ENCODE results near the gene SETBP1.

SETBP1 gene

GRCh38 chr18:45037618-45038017, 356.9 kb downstream of the SETBP1 start:
- DNase-seq (ENCODE audit: low spot score): no peak

DNA sequence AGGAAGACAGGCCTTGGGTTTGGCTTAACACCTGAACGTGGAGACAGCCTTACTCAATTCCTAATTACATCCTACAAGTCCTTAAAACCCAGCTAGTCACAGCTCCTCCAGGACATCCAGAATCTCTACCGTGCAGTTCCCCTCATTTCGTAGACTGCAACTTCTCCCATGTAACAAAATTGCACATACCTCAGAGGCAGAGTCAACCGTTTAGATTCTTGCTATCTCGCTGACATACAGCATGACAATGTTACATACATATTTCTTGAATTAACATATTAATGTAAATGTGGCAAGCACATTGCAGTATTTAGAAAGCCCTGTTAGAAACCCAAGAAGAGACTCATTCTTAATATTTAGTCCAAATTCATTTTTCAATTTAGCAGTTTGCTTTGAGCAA, 358.7 kb downstream of the SETBP1 start:
- DNase-seq (ENCODE audit: low spot score): no peak

- DNase-seq (ENCODE audit: low spot score): no peak
These were observed 360.2 kb downstream of the SETBP1 start for GRCh38 chr18:45040879-45041278.

GRCh38 chr18:45044787-45045186, 364.1 kb downstream of the SETBP1 start:
- no peak for DNase-seq (ENCODE audit: low spot score)

DNA sequence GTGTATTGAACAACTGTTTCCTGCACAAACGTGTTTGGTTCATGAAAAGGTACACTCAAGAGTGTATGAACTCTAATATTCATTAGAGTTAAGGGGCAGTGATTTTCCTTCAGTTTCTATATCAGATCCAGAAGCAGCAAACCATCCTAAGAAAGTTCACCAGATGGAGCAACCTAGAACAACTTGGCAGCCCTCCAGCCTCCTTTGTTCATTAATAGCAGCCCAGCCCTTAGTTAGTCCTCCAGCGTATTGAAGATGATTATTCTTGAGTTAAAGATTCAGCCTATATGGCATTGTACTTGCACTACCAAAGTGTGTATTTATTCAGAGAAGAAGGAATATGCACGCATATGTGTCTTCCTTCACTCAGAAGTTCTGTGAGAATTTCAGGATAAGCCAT, 365.5 kb downstream of the SETBP1 start:
- no peak for DNase-seq (ENCODE audit: low spot score)

DNA sequence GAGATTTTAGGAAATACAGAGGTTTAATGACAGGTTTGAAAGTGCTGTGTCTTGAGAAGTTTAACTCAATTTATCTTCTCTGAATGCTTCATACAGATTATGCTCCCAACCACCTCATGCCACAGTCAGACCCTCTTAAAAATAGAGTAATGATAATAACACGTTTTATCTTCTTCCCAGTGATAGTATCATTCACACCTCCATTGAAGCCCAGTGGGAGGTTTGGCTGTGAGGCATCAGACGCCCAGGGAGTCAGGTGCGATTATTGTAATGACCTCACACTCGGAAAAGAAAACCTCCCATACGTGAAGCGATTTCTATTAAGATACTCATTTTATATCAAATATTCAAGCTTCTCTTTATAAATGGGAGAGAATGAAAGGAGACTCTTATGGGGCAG, 366.3 kb downstream of the SETBP1 start:
- no peak for DNase-seq (ENCODE audit: low spot score)

DNA sequence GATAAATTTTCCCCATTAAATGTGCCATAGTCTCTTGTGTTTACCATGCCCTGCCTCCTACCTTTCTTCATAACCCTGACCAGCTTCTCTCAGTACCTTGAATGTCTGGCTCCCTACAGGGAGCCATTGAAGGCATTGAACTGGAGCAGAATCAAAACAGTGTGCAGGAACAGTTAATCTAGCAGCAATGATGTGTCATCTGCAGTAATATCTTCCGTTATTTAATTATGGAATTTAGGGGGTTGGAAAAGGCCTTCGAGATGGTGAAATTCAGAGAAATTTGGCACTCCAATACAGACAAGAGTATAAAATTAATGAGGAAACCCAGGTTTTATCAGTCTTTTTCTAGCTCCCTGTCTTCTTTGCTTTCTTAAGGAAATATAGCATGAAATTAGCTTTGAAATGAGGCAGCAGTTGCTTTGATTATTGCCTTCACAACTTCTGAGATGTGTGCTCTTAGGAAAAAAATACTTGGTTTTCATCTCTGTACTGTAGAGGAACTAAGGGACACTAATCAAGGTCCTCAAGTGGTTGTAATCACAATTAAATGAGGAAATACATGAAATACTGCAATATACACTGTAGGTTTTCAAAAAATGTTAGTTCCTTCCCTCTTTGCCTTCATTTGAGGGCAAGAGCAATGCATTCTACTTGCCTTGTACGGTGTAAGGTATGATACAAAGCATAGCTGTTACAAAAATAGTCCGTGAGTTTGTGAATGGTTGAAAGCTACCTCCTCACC, 369.1 kb downstream of the SETBP1 start:
- no peak for DNase-seq (ENCODE audit: low spot score)

DNA sequence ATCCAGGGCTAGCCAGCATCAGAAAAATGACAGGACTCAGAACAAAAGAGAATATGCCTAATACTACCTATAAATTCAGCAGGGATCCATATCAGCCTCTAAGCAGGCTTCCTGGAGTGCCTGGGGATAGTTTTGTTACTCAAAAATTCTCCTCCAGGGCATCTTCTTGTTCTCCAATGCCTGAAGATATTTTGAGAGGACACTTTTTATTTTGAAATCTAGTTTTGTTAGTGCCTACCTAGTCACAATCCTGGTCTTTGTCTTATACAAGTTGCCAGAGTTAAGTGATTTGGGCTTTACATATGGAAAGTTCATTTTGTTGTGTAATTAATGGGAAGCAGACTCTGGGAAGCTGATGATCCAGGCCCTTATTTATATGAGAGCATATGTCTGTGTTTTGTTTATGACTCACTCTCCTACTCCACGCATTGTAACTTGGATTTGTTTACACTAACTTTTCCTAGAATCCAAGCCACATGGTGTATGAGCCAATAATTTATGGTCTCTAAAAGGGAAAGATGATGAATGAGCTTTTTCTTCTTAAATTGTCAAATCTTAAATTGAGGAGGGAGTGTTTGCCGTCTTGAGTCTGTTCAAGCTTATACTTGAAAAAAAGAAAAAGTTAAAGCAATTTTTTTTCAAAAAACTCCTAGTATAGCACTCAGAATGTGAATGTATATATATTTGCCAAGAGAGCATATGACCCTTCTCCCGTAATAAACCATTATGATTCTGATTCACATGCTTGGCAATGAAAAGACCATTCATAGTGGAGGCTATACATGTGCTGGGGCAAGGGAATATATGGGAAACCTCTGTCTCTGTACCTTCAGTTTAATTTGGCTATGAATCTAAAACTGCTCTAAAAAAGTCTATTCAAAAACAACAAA, 370.3 kb downstream of the SETBP1 start:
- no peak for DNase-seq (ENCODE audit: low spot score)

- no peak for DNase-seq (ENCODE audit: low spot score)
These were observed 373.9 kb downstream of the SETBP1 start for GRCh38 chr18:45054636-45055035.

- DNase-seq (ENCODE audit: low spot score): no peak
These were observed 375.1 kb downstream of the SETBP1 start for GRCh38 chr18:45055811-45056210.

DNA sequence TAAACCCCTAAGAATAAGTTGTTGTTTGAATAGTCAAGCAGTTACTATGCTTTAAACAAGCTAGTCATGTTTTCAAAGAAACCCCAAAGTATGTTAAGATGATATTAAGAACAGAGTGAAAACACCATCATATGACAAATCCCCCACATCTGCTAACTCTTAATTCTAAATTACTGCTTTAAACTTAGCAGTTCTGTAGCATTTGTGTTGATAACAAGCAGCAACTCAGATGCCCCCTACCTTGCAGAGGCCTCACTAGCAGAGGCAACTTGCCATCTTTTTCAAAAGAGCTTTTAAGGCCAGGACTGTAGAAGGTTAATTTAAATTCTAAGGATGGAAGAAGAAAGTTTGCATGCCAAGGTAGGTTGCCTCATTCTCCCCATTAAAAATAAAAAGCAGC, 376.2 kb downstream of the SETBP1 start:
- no peak for DNase-seq (ENCODE audit: low spot score)

DNA sequence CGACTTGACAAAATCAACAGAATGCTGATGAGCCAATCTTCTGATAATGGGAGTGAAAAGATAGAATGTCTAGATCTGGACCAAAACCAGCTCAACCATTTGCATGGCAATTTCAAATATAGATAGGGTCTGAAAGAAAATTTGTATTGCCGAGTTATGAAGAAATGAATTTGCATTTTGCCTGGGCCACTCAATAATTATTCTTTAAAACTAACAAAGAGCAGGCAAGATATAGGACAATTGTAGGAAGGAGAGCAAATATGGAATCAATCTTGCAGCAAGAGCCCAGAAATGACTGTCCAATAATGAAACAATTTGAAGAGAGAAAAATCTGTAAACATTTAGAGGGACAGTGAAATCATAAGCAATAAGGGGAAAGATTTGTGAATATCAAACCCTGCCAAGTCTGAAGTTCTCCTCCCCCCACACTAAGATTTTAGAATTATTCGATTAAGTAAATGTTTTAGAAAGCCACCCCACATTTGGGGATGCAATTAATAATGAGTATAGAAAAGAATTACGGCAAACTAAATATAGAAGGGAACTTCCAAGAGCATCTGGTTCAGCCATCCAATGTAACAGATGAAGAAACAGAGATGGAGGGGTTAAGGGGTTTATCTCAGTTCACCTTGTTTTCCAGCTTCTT, 377.4 kb downstream of the SETBP1 start:
- no peak for DNase-seq (ENCODE audit: low spot score)

DNA sequence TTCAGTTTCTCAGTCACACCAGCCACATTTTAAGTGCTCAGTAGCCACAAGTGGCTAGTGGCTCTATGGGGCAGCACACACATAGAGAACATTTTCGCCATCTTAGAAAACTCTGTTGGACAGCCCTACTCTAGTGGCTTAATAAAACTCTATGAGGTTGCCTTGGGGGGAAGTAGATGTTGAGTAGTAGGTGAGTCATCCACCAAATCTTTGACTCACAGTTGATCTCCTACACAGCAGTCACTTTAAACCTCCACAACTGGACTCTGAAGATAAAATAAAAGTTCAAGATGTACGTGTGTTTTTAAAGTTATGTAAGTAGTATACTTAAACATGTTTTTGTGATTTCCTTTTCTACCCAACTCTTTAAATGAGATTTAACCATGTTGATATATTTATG, 379.0 kb downstream of the SETBP1 start:
- no peak for DNase-seq (ENCODE audit: low spot score)

DNA sequence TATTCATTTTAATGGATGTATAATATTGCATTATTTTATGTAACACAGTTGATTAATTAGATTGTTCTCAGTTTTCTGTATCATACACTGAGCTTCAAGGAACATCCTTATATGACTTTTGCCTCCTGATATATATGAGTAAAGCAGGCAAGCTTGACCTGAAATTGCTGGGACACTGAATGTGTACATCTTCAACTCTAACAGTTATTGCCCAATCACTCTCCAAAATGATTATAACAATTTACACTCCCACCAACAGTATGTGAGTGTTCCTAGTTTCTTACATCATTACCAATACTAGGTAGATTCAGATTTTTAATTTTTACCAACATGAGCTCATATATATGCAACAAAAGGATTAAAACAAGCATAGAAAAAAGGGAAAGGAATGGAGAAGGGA, 379.4 kb downstream of the SETBP1 start:
- DNase-seq (ENCODE audit: low spot score): no peak

DNA sequence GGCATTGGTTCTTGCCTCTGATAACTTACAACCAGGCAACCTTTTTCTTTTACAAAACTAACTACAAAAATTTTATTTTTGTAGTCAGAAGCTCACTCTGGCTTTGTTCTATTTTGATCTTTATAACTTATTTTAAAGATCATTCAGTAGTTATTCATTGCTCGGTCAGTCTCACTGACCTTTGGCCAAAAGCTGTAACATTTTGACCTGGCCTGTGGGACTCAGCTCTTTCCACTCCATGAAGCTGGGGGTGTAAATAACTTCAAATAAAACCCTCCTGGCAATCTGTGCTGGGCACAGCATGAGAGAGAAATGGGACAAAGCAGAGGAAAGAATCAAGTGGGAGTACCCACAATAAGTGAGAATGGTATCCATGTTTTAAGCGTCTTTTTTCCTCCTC, 380.7 kb downstream of the SETBP1 start:
- no peak for DNase-seq (ENCODE audit: low spot score)

GRCh38 chr18:45063246-45064038, 382.8 kb downstream of the SETBP1 start:
- no peak for DNase-seq (ENCODE audit: low spot score)

- no peak for DNase-seq (ENCODE audit: low spot score)
These were observed 385.5 kb downstream of the SETBP1 start for GRCh38 chr18:45066210-45066609.

- no peak for DNase-seq (ENCODE audit: low spot score)
These were observed 386.2 kb downstream of the SETBP1 start for GRCh38 chr18:45066886-45067285.

DNA sequence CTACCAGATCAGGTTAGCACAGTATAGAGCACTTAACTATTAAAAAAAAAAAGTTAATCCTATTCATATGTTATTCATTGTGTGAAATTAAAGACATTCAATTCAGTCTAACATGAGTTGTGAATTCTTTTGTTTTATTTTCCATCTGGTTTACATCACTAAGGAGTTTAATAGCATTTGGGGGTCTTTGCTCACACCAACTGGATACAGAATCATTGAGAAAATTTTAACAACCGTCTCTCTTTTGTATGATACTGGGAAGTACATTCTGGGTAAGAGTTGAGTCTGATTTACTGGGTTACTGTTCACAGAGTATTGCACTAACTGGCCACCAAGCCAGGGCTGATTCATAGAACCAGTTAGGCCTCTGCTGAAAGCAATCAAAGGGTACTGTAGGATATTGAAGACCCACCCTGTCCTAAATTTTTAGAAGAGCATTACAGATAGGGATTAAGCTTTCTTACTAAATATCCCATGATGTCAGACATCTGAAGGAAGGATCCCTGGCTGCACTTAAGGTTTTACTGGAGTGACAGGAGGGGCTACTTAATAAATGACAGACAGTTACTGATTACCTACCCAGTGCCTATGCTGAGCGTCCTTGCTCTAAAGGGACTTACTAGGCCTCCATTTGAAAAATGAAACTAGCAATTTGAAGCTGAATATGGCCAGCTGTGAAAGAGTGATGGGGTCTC, 387.9 kb downstream of the SETBP1 start:
- no peak for DNase-seq (ENCODE audit: low spot score)

DNA sequence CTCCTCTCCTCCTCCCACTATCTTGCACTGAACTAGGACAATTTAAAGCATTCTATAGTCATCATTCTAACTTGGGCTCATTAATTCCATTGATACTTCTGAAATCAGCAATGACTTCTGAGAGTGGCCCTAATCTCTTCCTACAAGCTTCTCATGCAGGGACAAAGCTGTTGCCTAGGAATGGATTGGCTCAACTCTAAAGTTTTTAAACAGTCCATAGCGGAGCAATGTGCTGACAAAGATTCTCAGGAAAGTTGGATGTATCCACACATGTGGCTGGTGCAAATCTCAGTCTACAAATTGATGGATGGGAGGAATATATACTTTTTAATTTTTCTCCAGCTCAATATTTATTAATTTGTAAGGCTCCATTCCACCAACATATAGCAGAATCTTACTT, 388.9 kb downstream of the SETBP1 start:
- DNase-seq (ENCODE audit: low spot score): no peak

DNA sequence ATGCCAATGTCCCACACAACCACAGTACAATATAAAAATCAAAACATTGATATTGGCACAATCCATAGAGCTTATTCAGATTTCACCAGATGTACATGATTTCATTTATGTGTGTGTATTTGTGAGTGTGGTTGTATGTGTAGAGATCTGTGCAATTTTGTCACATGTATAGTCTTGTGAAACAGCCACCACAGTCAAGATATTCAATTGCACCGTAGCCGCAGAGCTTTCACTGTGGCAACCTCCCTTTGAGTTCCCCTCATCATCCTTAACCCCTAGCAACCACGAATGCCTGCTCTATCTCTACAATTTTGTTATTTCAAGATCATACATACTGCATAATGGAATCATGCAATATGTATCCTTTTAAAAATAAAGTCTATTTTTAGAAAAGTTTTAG, 391.3 kb downstream of the SETBP1 start:
- DNase-seq (ENCODE audit: low spot score): no peak

DNA sequence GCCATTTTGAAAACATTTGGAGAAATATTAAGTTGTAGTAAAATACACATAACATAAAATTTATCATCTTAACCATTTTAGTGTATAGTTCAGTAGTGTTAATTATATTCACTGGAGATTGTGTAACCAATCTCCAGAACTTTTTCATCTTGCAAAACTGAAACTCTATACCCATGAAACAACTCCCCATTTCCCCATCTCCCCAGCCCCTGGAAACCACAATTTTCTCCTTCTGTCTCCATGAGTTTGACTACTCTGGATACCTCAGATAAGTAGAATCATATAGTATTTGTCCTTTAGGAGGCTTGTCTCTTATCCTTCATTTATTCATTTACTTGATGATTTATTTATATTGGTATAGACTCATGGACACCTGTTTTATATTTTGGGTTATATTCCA, 392.9 kb downstream of the SETBP1 start:
- no peak for DNase-seq (ENCODE audit: low spot score)

Measured in HuH-7.5 (cell line).